HCT116 (cell line): ENCODE measurements around the gene MEIS1. TPM values are rescaled to one million over a fixed set of nuclear protein-coding genes. Genes with fewer than 3 reads are reported as not detected.

ENCODE experiments used
- ATAC-seq: fragments of 200-7000 bp; cut with Tn5 transposase; 2 replicates; pipeline ENCODE4 v1.9.1; 2020; ENCODE audit warnings: mild to moderate bottlenecking, moderate library complexity
- BruUV-seq: library from RNA; stranded (reverse); fragments of 400-500 nt; replicated peaks from 2 replicates; lab custom pipeline; 2021; lab: Mats Ljungman, UMichigan
- CTCF ChIA-PET: fragments of 300-600 bp; sonication (Branson Sonifier 250); formaldehyde crosslinking; loops from one replicate; lab custom pipeline; 2021; ENCODE audit warnings: antibody characterized with exemption; lab: Charles Lee
- POLR2A ChIA-PET: fragments of 300-600, 350-600 bp; sonication (Branson Sonifier 250); formaldehyde crosslinking; loops from one replicate; lab custom pipeline; 2021; ENCODE audit warnings: antibody characterized with exemption; lab: Charles Lee
- RAD21 ChIA-PET, 2 experiments: fragments of 300-600 bp; sonication (Branson Sonifier 250); formaldehyde crosslinking; loops; one replicate each; lab custom pipeline; 2023; ENCODE audit warnings: low total read pairs in 2 of 2; ENCODE audit not compliant: uncharacterized antibody in 2 of 2, unreplicated experiment in 2 of 2, low non-redundant PET in 1 of 2; lab: Charles Lee
- DNase-seq: peaks from one replicate; pipeline ENCODE4 v3.0.0-alpha.2; 2010; ENCODE audit warnings: low read depth, low spot score
- H2AFZ ChIP-seq: fragments of 200-600 bp; shearing (Covaris generic), sonication (generic); 2 replicates; pipeline ENCODE4 v1.6.1; 2017; ENCODE audit warnings: low read depth, mixed run types, mixed read lengths, antibody characterized with exemption, low read length; ENCODE audit not compliant: poor library complexity, severe bottlenecking
- H3K27ac ChIP-seq: 2 replicates; pipeline ENCODE4 v1.5.1; 2012; ENCODE audit warnings: low read depth, low read length
- H3K27me3 ChIP-seq: fragments of 200-600 bp; sonication (generic); 2 replicates; pipeline ENCODE4 v1.6.1; 2016; ENCODE audit warnings: mixed run types, low read length, mixed read lengths; ENCODE audit not compliant: insufficient read depth
- H3K36me3 ChIP-seq, 2 experiments: fragments of 200-500 bp in 1 of 2; fragments of 200-600 bp in 1 of 2; sonication (Bioruptor generic) in 1 of 2; sonication (generic) in 1 of 2; 2 replicates each; pipeline versions ENCODE4 v1.5.1 to v1.6.1; 2014 to 2016; ENCODE audit warnings: low read length in 2 of 2, inconsistent platforms in 1 of 2, mixed read lengths in 1 of 2, mixed run types in 1 of 2; ENCODE audit not compliant: insufficient read depth in 2 of 2, control insufficient read depth in 1 of 2
- H3K4me1 ChIP-seq, 2 experiments: fragments of 200-600 bp in 1 of 2; sonication (generic) in 1 of 2; 2 replicates each; pipeline versions ENCODE4 v1.5.1 to v1.6.1; 2012 to 2017; ENCODE audit warnings: low read length in 2 of 2, inconsistent platforms in 1 of 2, mild to moderate bottlenecking in 1 of 2, mixed read lengths in 1 of 2, mixed run types in 1 of 2, moderate library complexity in 1 of 2; ENCODE audit not compliant: insufficient read depth in 2 of 2, control insufficient read depth in 1 of 2
- H3K4me2 ChIP-seq: fragments of 200-600 bp; sonication (generic); 2 replicates; pipeline ENCODE4 v1.6.1; 2017; ENCODE audit warnings: mixed run types, low read length, mixed read lengths
- H3K4me3 ChIP-seq, 2 experiments: fragments of 200-600 bp in 1 of 2; sonication (generic) in 1 of 2; replicated peaks in 1 of 2; 2 replicates each; pipeline ENCODE4 v1.5.1; 2011 to 2016; ENCODE audit warnings: low read length in 2 of 2, control low read depth in 1 of 2, low read depth in 1 of 2, mild to moderate bottlenecking in 1 of 2, mixed read lengths in 1 of 2, mixed run types in 1 of 2
- H3K79me2 ChIP-seq: fragments of 200-600 bp; sonication (generic); 2 replicates; pipeline ENCODE4 v1.6.1; 2017; ENCODE audit warnings: mild to moderate bottlenecking, mixed run types, low read length, moderate library complexity, mixed read lengths; ENCODE audit not compliant: insufficient read depth
- H3K9ac ChIP-seq: fragments of 200-600 bp; sonication (generic); 2 replicates; pipeline ENCODE4 v1.6.1; 2016; ENCODE audit warnings: low read length, mixed read lengths
- H3K9me2 ChIP-seq: fragments of 200-600 bp; sonication (generic), shearing (Covaris generic); 2 replicates; pipeline ENCODE4 v1.6.1; 2017; ENCODE audit warnings: mixed run types, mild to moderate bottlenecking, moderate library complexity; ENCODE audit not compliant: insufficient read depth
- H3K9me3 ChIP-seq, 2 experiments: fragments of 200-500 bp in 1 of 2; fragments of 200-600 bp in 1 of 2; sonication (Bioruptor generic) in 1 of 2; sonication (generic) in 1 of 2; 2 replicates each; pipeline ENCODE4 v1.6.1; 2014 to 2017; ENCODE audit warnings: low read length in 2 of 2, mixed read lengths in 2 of 2, inconsistent platforms in 1 of 2, low read depth in 1 of 2, mild to moderate bottlenecking in 1 of 2, mixed run types in 1 of 2, moderate library complexity in 1 of 2; ENCODE audit not compliant: control insufficient read depth in 1 of 2, insufficient read depth in 1 of 2
- H4K20me1 ChIP-seq: fragments of 200-600 bp; sonication (generic), shearing (Covaris generic); 2 replicates; pipeline ENCODE4 v1.6.1; 2017; ENCODE audit warnings: mixed run types, mild to moderate bottlenecking, moderate library complexity; ENCODE audit not compliant: insufficient read depth
- ATF3 ChIP-seq: IDR thresholded peaks from 2 replicates; pipeline ENCODE4 v1.6.1; 2012
- CTCF ChIP-seq, 3 experiments: fragments of 200-600 bp in 1 of 3; sonication (generic) in 1 of 3; IDR thresholded peaks in 2 of 3; conservative IDR thresholded peaks in 1 of 3; 2 replicates each; pipeline ENCODE4 v1.5.1; 2012 to 2017; ENCODE audit warnings: low read depth in 2 of 3, low read length in 2 of 3, antibody characterized with exemption in 1 of 3, borderline replicate concordance in 1 of 3, control low read depth in 1 of 3, mild to moderate bottlenecking in 1 of 3, mixed read lengths in 1 of 3, mixed run types in 1 of 3, moderate library complexity in 1 of 3; ENCODE audit not compliant: insufficient read depth in 1 of 3
- ELF1 ChIP-seq: IDR thresholded peaks from 2 replicates; pipeline ENCODE4 v1.6.1; 2012; ENCODE audit warnings: low read depth, borderline replicate concordance
- EZH2 ChIP-seq: fragments of 200-600 bp; sonication (generic); IDR thresholded peaks from 2 replicates; pipeline ENCODE4 v1.6.1; 2017; ENCODE audit warnings: antibody characterized with exemption, mixed run types
- FOSL1 ChIP-seq: IDR thresholded peaks from 2 replicates; pipeline ENCODE4 v1.6.1; 2012; ENCODE audit warnings: low read depth
- JUND ChIP-seq: IDR thresholded peaks from 2 replicates; pipeline ENCODE4 v1.6.1; 2012
- POLR2A ChIP-seq: IDR thresholded peaks from 2 replicates; pipeline ENCODE4 v1.7.0; 2011; ENCODE audit warnings: borderline replicate concordance; ENCODE audit not compliant: insufficient read depth, insufficient read length; ENCODE audit errors: extremely low read depth
- POLR2AphosphoS5 ChIP-seq: IDR thresholded peaks from 2 replicates; pipeline ENCODE4 v1.6.1; 2011; ENCODE audit warnings: mild to moderate bottlenecking, low read depth, low read length, moderate library complexity
- RAD21 ChIP-seq: IDR thresholded peaks from 2 replicates; pipeline ENCODE4 v1.6.1; 2012; ENCODE audit warnings: low read depth, mild to moderate bottlenecking
- REST ChIP-seq: IDR thresholded peaks from 2 replicates; pipeline ENCODE4 v1.6.1; 2012; ENCODE audit warnings: low read depth
- SIN3A ChIP-seq: IDR thresholded peaks from 2 replicates; pipeline ENCODE4 v1.6.1; 2012; ENCODE audit warnings: low read depth
- SP1 ChIP-seq: IDR thresholded peaks from 2 replicates; pipeline ENCODE4 v1.6.1; 2012; ENCODE audit warnings: low read depth
- SRF ChIP-seq: IDR thresholded peaks from 2 replicates; pipeline ENCODE4 v1.6.1; 2012; ENCODE audit warnings: low read depth
- YY1 ChIP-seq: IDR thresholded peaks from 2 replicates; pipeline ENCODE4 v1.6.1; 2011; ENCODE audit warnings: low read length, low read depth, moderate library complexity, mild to moderate bottlenecking; ENCODE audit not compliant: insufficient replicate concordance; ENCODE audit errors: extremely low read depth
- ZBTB33 ChIP-seq: IDR thresholded peaks from 2 replicates; pipeline ENCODE4 v1.6.1; 2011; ENCODE audit warnings: mild to moderate bottlenecking, low read length, moderate library complexity; ENCODE audit not compliant: insufficient replicate concordance; ENCODE audit errors: extremely low read depth
- ZFX ChIP-seq: fragments of 450-650 bp; IDR thresholded peaks from 2 replicates; pipeline ENCODE4 v1.6.1; 2017
- intact Hi-C: fragments of 100-400 bp; cut with micrococcal nuclease; formaldehyde crosslinking; loops from 2 replicates; pipeline ENCODE4 v1.10.0; 2022
- total RNA-seq: library from RNA; stranded (reverse); gene quantifications from one replicate; pipeline ENCODE4 v1.2.1, GENCODE V29; 2021; ENCODE audit not compliant: unreplicated experiment

Gene MEIS1
- total RNA-seq, 1 experiment from 2014 or later, result 0.32 TPM

GRCh38 chr2:66534461-66534860, 99.5 kb downstream of the MEIS1 start:
- ATAC-seq (no peak), DNase-seq (no peak)
- no peaks in the 10 kb centered on the region for H3K9me2 ChIP-seq
- POLR2A ChIA-PET, result no interaction called here
- no peaks in the 10 kb centered on the region for H3K9me3 ChIP-seq
- no peak overlapping the region for H3K27ac ChIP-seq
- H3K4me1 ChIP-seq, result no peaks in the 10 kb centered on the region
- CTCF ChIA-PET, result no interaction called here
- H3K79me2 ChIP-seq, result no peaks in the 10 kb centered on the region
- no peaks in the 10 kb centered on the region for H4K20me1 ChIP-seq
- no peak overlapping the region for H2AFZ ChIP-seq
- TF ChIP-seq POLR2A (no peak), SIN3A (no peak), FOSL1 (no peak), ELF1 (no peak), REST (no peak), ZBTB33 (no peak), ZFX (no peak), CTCF (IDR thresholded peaks at IDR 0.05 in 2 of 3, conservative IDR thresholded peaks at IDR 0.05 in 1 of 3; ENCODE audit: borderline replicate concordance in 1 of 3, insufficient read depth in 1 of 3, low read depth in 2 of 3, low read length in 2 of 3) (no peak), JUND (no peak), EZH2 (no peak), SP1 (no peak), YY1 (no peak), RAD21 (no peak), ATF3 (no peak), POLR2AphosphoS5 (no peak), SRF (no peak)
- peaks cover 11% of the 10 kb centered on the region; the same call in 1 of the 2 replicates for H3K27me3 ChIP-seq
- no peak overlapping the region for H3K4me2 ChIP-seq
- BruUV-seq, result no TSS peak
- intact Hi-C loops, result no loop called here
- RAD21 ChIA-PET, result no interaction called here
- H3K4me3 ChIP-seq, result no peak overlapping the region
- no peak overlapping the region for H3K9ac ChIP-seq
- H3K36me3 ChIP-seq, result no peaks in the 10 kb centered on the region
